Activated naive CD8-positive, alpha-beta T cell treated with anti-CD3 and anti-CD28 coated beads, Interleukin-2, amount 10 ng/mL, durations not matched to agents 7 days and 5 days (primary cell): ENCODE measurements around the gene ROR1. TPM values are rescaled to one million over a fixed set of nuclear protein-coding genes. Genes with fewer than 3 reads are reported as not detected.

Experiments
- ATAC-seq: fragments of 150-1000 bp; cut with Tn5 transposase; one replicate; pipeline ENCODE4 v1.10.0; 2021; ENCODE audit warnings: low read depth, moderate library complexity
- POLR2A ChIA-PET: fragments of 350-600 bp; sonication (Branson Sonifier 250); formaldehyde crosslinking; loops from one replicate; lab custom pipeline; 2021; ENCODE audit warnings: antibody characterized with exemption; lab: Charles Lee
- DNase-seq: peaks from one replicate; pipeline ENCODE4 v3.0.0; 2021
- H3K27ac Mint-ChIP-seq: one replicate; pipeline ENCODE4 v1.8.0; 2022; ENCODE audit warnings: mild to moderate bottlenecking, mixed read lengths
- H3K27me3 Mint-ChIP-seq: one replicate; pipeline ENCODE4 v1.8.0; 2022; ENCODE audit warnings: mild to moderate bottlenecking, moderate library complexity, mixed read lengths
- H3K36me3 Mint-ChIP-seq: one replicate; pipeline ENCODE4 v1.8.0; 2021; ENCODE audit warnings: mild to moderate bottlenecking, mixed read lengths
- H3K4me1 Mint-ChIP-seq: one replicate; pipeline ENCODE4 v1.8.0; 2021; ENCODE audit warnings: mixed read lengths
- H3K4me3 Mint-ChIP-seq: one replicate; pipeline ENCODE4 v1.8.0; 2022; ENCODE audit warnings: mild to moderate bottlenecking, moderate library complexity, mixed read lengths
- H3K9me3 Mint-ChIP-seq: one replicate; pipeline ENCODE4 v1.8.0; 2021; ENCODE audit warnings: mixed read lengths
- total RNA-seq, 2 experiments: library from RNA; stranded (reverse); gene quantifications; one replicate each; pipeline ENCODE4 v1.2.3, GENCODE V29; 2021

ROR1 gene
- total RNA-seq, 2 experiments from 2014 or later: not detected

DNA sequence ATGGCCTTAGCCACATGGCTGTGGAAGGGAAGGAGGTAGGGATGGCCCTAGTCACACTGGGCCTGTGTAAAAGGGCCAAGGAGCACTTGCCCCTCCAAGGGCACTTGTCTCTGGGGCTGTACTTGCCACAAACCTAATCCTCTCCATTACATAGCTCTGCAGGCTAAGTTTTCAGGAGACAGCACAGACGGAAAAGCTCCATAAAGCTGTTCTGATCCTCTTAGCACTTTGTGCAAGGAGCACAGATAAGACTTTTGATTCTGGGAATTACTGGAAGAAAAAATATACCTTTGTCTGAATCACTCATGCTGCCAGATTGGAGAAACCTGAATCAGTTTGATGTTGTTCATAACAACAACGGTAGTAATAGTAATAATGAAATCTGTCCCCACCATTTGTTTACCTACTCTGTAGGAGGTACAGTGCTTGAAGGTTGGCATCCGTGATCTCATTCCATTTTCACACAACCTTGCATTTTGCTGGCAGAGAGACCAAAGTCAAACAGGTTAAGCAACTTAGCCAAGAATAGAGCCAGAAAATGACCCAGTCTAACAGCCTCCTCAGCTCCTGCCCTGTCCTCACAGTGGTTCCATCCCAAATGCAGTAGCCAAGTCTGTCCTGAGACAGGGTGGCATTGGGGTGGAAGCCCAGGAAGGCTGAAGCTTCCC is 207.1 kb downstream of the ROR1 start:
- H3K9me3 Mint-ChIP-seq: no peaks in the 10 kb centered on the region
- H3K4me3 Mint-ChIP-seq: no peak overlapping the region
- no peak overlapping the region for H3K27ac Mint-ChIP-seq
- no peaks in the 10 kb centered on the region for H3K36me3 Mint-ChIP-seq
- DNase-seq (no peak), ATAC-seq (no peak)
- no peaks in the 10 kb centered on the region for H3K4me1 Mint-ChIP-seq
- POLR2A ChIA-PET: no interaction called here
- no peaks in the 10 kb centered on the region for H3K27me3 Mint-ChIP-seq

DNA sequence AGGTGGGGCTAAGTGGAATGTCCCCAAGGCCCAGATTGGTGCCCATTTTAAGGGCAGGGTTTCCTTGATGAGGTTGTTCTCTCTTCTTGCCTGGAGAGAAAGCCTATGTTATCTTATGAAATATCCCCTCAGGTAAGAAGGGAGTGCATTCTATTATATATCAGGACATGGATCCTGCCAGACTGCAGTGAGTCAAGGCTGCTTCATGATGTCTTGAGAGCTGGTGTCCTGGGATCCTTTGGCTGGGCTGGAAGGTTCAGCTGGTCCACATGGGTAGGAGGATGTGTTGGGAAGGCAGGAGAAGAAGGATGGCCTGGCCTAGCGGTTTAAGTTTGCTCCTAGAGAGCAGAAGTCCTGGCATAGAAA is 207.6 kb downstream of the ROR1 start:
- H3K36me3 Mint-ChIP-seq: no peaks in the 10 kb centered on the region
- H3K27me3 Mint-ChIP-seq: peaks cover under 1% of the 10 kb centered on the region
- ATAC-seq: no peak
- H3K9me3 Mint-ChIP-seq: no peaks in the 10 kb centered on the region
- H3K4me1 Mint-ChIP-seq: no peaks in the 10 kb centered on the region
- H3K27ac Mint-ChIP-seq: no peak overlapping the region
- H3K4me3 Mint-ChIP-seq: no peak overlapping the region
- no peak for DNase-seq
- POLR2A ChIA-PET: no interaction called here

DNA sequence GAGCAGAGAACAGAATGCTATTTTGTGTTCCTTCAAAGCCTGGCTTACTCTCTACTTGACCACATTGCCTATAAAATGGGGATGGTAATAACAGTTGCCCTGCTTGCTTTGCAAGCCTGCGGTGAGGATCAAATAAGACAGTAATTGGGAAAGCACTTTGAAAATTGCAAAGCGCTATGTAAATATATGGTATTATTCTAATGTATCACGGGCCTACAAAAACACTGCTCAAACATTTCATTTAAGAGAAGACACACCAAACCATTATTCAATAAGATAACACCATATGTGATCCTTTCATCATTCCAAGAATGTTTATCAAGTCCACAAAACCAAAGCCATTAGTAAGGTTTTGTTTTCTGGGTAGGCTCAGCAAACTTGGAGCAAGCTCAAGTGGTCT is 208.4 kb downstream of the ROR1 start:
- no peaks in the 10 kb centered on the region for H3K36me3 Mint-ChIP-seq
- H3K4me1 Mint-ChIP-seq: no peaks in the 10 kb centered on the region
- ATAC-seq: no peak
- H3K9me3 Mint-ChIP-seq: no peaks in the 10 kb centered on the region
- H3K27ac Mint-ChIP-seq: no peak overlapping the region
- DNase-seq: no peak
- POLR2A ChIA-PET: no interaction called here
- peaks cover 4% of the 10 kb centered on the region for H3K27me3 Mint-ChIP-seq
- H3K4me3 Mint-ChIP-seq: no peak overlapping the region

DNA sequence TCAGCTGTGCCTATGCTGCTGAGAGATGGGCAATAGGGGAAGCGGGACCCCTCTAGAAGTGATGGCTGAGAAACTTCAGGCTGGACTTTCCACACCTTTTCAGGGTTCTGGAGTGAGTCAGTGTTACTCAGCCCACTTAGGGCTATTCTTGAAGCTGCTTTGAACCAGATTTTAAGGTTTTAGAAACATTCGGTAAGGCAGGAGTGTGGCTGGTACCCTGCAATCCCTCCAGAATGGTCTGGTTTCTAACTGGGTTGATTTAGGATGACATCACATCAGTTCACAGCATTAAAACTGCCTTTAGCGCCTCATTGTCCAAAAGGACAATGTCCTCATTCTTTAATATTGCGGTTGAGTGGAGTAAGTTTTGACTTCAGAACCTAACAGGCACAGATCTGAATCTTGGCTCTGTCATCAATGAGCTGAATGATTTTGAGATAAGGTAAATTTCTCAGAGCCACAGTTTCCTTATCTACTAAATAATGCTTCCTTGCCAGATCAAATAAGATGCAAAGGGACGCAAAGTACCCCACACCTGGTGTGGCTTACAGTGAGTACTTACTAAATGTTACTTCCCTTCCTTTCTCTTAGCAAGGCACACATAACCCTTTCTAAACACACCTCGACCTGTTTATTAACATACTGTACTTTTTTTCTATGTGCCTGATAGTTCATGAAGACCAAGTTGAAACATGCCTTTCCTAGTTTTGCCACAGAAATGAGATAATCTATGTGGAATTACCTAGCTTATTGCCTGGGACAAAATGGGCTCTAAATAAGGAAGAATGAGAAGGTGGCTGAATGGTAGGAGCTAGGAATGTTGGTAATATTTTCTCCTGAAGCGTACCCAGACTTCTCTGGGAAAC is 209.8 kb downstream of the ROR1 start:
- DNase-seq: no peak
- Mint-ChIP-seq H3K27me3 (peaks cover 4% of the 10 kb centered on the region), H3K36me3 (no peaks in the 10 kb centered on the region), H3K27ac (no peak overlapping the region), H3K4me1 (no peaks in the 10 kb centered on the region), H3K9me3 (no peaks in the 10 kb centered on the region), H3K4me3 (no peak overlapping the region)
- no peak for ATAC-seq
- POLR2A ChIA-PET: no interaction called here

DNA sequence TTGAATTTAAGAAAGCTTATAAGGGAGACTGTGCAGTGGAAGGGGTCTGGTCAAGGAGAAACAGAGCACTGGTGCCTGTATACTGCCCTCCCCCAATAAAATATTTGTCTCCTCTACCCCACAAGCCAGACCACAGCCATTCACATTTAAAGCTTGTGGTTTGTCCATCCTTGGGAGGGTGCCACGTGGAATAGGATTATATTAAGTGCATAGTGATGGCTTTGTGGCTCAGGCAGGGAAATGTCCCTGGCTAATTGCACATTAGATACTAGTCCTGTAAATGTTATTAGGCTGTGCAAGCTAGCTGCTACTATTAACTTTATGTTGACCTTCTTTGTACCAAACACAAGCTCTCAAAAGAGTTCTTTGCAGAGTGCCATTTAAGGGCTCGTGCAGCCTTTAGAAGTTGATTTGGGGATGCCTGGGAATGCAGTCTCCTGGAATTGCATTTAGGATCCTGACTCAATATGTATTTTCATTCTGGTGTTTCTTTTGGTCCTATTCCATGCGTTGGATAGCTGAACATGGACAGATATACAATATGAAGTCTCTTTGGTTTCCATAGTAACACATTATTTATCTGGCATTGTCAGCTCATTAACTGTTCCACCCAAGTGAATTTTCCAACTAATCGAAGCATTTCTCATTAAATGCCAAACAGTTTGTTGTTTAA is 210.6 kb downstream of the ROR1 start:
- DNase-seq: no peak
- H3K36me3 Mint-ChIP-seq: no peaks in the 10 kb centered on the region
- ATAC-seq: no peak
- H3K27me3 Mint-ChIP-seq: peaks cover 4% of the 10 kb centered on the region
- POLR2A ChIA-PET: no interaction called here
- H3K4me3 Mint-ChIP-seq: no peak overlapping the region
- no peaks in the 10 kb centered on the region for H3K9me3 Mint-ChIP-seq
- H3K27ac Mint-ChIP-seq: no peak overlapping the region
- no peaks in the 10 kb centered on the region for H3K4me1 Mint-ChIP-seq

DNA sequence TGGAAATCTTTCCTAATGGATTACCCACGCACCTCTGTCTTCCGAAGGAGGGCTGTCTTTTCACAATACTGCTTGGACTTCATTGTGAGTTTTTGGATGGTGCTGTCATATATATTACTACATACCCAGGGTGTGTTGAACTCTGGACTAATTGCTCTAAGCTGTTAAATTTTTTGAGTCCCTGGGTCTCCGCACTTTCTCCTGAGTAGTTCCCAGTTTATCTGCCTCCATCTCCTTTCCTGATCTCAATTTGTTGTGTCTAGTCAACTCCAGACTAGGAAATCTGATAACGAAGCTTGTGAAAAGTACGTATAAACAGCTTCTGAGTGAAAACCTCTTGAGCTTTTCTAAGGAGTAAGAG is 211.1 kb downstream of the ROR1 start:
- H3K4me3 Mint-ChIP-seq: no peak overlapping the region

DNA sequence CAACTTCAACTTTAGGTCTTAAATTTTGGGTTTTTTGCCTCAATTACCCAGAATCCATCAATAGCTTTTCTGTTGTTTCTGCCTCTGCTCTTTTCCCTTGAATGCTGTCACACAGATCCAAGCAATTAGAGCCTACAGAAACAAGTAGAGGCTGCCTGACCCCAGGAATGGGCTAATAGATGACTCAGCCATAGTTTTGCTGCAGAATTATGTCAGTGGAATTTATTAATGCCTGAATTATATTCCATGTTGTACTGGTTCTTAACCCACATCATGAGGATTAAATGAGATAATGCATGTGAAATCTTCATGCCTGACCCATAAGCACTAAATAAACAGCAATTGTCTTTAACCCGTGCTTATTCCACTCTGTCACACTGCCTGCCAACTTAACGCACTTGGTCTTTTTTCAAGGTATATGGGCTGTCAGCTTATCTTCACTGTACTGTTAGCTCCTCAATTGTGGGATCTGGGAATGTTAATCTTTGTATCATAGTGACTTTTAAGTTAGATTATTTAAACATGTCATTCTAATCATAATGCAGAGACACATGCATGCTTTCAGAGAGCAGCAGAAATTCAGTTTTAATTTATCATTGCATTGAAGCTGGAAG is 213.3 kb downstream of the ROR1 start:
- POLR2A ChIA-PET: no interaction called here
- ATAC-seq (no peak), DNase-seq (no peak)

More for the DNA sequence above, 211.1 kb downstream of the ROR1 start:
- Mint-ChIP-seq H3K27me3 (peaks cover 4% of the 10 kb centered on the region), H3K9me3 (peaks cover 2% of the 10 kb centered on the region), H3K36me3 (no peaks in the 10 kb centered on the region), H3K4me1 (no peaks in the 10 kb centered on the region), H3K27ac (no peak overlapping the region)
- DNase-seq (no peak), ATAC-seq (no peak)
- POLR2A ChIA-PET: no interaction called here

DNA sequence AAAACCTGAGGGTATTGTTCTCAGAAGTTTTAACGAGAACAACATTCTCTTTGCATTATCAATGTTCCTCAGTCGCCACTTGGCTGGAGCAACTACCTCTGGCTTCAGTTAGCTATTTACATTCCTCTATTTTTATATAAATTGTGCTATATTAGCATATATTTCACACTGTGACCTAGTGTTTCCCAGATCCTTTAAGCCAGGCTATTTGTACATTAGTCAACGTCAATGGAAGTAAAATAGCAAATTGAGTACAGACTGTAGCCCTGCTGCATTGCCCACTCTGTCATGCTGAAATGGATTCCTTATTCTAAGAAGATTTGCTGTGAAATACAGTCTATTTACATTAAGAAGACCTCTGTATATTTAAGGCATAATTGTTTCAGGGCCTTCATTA is 213.8 kb downstream of the ROR1 start:
- ATAC-seq: no peak
- Mint-ChIP-seq H3K27me3 (peaks cover 7% of the 10 kb centered on the region), H3K4me1 (no peaks in the 10 kb centered on the region), H3K4me3 (no peak overlapping the region), H3K9me3 (peaks cover 2% of the 10 kb centered on the region), H3K27ac (no peak overlapping the region), H3K36me3 (no peaks in the 10 kb centered on the region)
- POLR2A ChIA-PET: no interaction called here
- DNase-seq: no peak

More for the DNA sequence above, 213.3 kb downstream of the ROR1 start:
- Mint-ChIP-seq H3K27ac (no peak overlapping the region), H3K4me3 (no peak overlapping the region), H3K4me1 (no peaks in the 10 kb centered on the region), H3K36me3 (no peaks in the 10 kb centered on the region), H3K27me3 (peaks cover 7% of the 10 kb centered on the region), H3K9me3 (peaks cover 2% of the 10 kb centered on the region)

DNA sequence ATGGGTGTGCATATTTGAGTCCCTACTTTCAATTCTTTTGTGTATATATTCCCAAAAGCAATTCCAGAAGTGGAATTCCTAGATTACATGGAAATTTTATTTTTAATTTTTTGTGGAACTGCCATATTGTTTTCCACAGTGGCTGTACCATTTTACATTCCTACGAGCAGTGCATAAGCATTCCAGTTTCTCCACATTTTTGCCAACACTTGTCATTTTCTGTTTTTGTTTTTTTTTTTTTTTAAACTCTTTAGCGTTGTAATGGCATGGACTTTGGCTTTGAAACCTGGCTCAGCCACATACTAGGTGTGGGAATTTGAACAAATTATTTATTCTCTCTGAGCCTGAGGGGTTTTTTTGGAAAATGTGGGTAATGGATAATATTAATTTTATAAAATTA is 215.1 kb downstream of the ROR1 start:
- ATAC-seq (no peak), DNase-seq (no peak)
- no peak overlapping the region for H3K4me3 Mint-ChIP-seq
- POLR2A ChIA-PET: no interaction called here
- H3K9me3 Mint-ChIP-seq: peaks cover 2% of the 10 kb centered on the region
- H3K4me1 Mint-ChIP-seq: no peaks in the 10 kb centered on the region
- no peaks in the 10 kb centered on the region for H3K36me3 Mint-ChIP-seq
- no peak overlapping the region for H3K27ac Mint-ChIP-seq
- H3K27me3 Mint-ChIP-seq: peaks cover 7% of the 10 kb centered on the region

DNA sequence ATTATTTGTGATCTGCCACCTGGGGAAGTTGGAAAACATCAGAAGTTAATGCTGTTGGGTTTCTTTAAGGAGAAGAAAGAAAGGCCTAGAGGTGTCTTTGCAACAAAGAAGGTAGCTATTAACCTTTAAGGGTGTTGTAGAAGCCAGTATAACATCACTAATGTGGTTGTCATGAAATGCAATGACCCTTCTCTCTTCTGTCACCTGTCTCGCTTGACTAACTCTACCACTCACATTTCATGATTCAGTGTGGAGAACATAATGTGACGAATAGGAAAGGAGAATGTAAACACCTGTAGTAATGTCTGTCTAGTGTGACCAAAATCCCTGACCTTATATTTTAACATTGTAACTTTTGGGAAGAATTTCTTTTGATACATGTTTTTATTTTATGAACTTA is 217.9 kb downstream of the ROR1 start:
- peaks cover 2% of the 10 kb centered on the region for H3K9me3 Mint-ChIP-seq
- DNase-seq: no peak
- H3K27me3 Mint-ChIP-seq: peaks cover 7% of the 10 kb centered on the region
- ATAC-seq: no peak
- H3K36me3 Mint-ChIP-seq: no peaks in the 10 kb centered on the region
- H3K4me3 Mint-ChIP-seq: no peak overlapping the region
- POLR2A ChIA-PET: no interaction called here
- no peak overlapping the region for H3K27ac Mint-ChIP-seq
- no peaks in the 10 kb centered on the region for H3K4me1 Mint-ChIP-seq

DNA sequence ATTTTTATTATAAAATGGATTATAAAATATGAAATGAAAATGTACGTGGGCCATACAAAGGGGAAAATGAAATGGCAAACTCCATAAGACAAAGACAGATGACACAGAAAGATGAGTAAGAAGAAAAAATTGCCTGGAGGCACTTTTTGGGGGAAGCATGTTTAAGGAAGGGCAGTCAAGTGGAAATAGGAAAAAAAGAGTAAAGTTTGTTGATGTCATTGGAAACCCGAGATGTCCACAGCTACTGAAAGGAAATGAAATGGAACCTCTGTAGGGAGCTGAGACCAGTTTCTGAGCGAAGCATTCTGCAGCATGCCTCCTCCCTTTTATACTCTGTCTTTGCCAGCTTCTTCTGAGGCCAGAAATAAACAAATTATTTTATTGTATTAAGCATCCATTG is 226.2 kb downstream of the ROR1 start:
- DNase-seq: no peak
- peaks cover 7% of the 10 kb centered on the region for H3K27me3 Mint-ChIP-seq
- ATAC-seq: no peak
- peaks cover 2% of the 10 kb centered on the region for H3K9me3 Mint-ChIP-seq
- POLR2A ChIA-PET: no interaction called here
- peaks cover 4% of the 10 kb centered on the region for H3K4me1 Mint-ChIP-seq
- H3K36me3 Mint-ChIP-seq: no peaks in the 10 kb centered on the region
- no peak overlapping the region for H3K27ac Mint-ChIP-seq
- no peak overlapping the region for H3K4me3 Mint-ChIP-seq

DNA sequence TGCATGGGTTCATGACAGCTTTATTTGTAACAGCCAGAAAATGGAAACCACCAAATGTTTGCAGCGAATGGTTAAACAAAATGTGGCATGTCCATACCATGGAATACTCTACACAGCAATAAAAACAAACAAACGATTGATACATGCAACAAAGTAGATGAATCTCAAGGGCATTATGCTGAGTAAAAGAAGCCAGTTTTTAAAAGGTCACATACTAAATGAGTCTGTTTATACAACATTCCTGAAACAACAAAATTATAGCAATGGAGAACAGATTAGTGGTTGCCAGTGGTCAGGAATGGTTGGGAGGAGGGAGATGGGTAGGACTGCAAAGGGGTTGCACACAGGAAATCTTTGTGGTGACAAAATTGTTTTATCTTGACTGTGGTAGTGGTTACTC is 227.2 kb downstream of the ROR1 start:
- ATAC-seq: no peak
- DNase-seq: no peak
- Mint-ChIP-seq H3K27me3 (peaks cover 7% of the 10 kb centered on the region), H3K36me3 (no peaks in the 10 kb centered on the region), H3K4me1 (peaks cover 4% of the 10 kb centered on the region), H3K4me3 (no peak overlapping the region), H3K9me3 (peaks cover 2% of the 10 kb centered on the region), H3K27ac (no peak overlapping the region)
- POLR2A ChIA-PET: no interaction called here

DNA sequence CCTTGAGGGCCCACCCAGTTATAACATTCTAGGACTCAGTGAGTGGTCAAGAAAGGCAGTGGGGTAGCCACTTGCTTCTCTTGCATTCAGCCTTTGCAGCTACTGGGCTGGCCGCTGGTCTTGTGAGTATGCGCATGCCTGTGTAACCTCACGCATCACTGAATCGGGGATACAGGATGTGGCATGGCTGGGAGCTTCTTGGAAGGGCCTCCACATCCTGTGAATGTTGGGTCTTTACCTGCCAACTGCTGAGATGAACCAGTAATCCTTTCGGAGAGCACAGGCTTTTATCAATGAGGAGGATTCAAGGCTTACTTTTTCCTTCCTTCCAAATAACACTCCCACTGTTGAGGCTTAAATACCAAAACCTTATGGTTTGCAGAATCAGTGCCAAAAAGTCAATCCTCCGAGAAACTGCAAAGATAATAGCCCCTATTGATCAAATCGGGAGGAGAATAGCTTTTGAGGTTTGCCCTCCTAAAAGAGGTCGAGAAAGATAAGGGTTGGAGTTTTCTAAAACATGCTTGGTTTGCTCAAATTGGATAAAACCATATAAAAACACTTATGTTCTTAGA is 230.7 kb downstream of the ROR1 start:
- Mint-ChIP-seq H3K27ac (no peak overlapping the region), H3K4me3 (no peak overlapping the region), H3K36me3 (no peaks in the 10 kb centered on the region), H3K27me3 (no peaks in the 10 kb centered on the region), H3K9me3 (peaks cover 2% of the 10 kb centered on the region), H3K4me1 (peaks cover 12% of the 10 kb centered on the region)
- DNase-seq (no peak), ATAC-seq (no peak)
- POLR2A ChIA-PET: no interaction called here
